HCT116 (cell line): ENCODE results near the gene PTN. TPM values are rescaled to one million over a fixed set of nuclear protein-coding genes. Genes with fewer than 3 reads are reported as not detected.

Source experiments
- ATAC-seq: fragments of 200-7000 bp; cut with Tn5 transposase; 2 replicates; pipeline ENCODE4 v1.9.1; 2020; ENCODE audit warnings: mild to moderate bottlenecking, moderate library complexity
- BruUV-seq: library from RNA; stranded (reverse); fragments of 400-500 nt; replicated peaks from 2 replicates; lab custom pipeline; 2021; lab: Mats Ljungman, UMichigan
- CTCF ChIA-PET: fragments of 300-600 bp; sonication (Branson Sonifier 250); formaldehyde crosslinking; loops from one replicate; lab custom pipeline; 2021; ENCODE audit warnings: antibody characterized with exemption; lab: Charles Lee
- POLR2A ChIA-PET: fragments of 300-600, 350-600 bp; sonication (Branson Sonifier 250); formaldehyde crosslinking; loops from one replicate; lab custom pipeline; 2021; ENCODE audit warnings: antibody characterized with exemption; lab: Charles Lee
- RAD21 ChIA-PET, 2 experiments: fragments of 300-600 bp; sonication (Branson Sonifier 250); formaldehyde crosslinking; loops; one replicate each; lab custom pipeline; 2023; ENCODE audit warnings: low total read pairs in 2 of 2; ENCODE audit not compliant: uncharacterized antibody in 2 of 2, unreplicated experiment in 2 of 2, low non-redundant PET in 1 of 2; lab: Charles Lee
- DNase-seq: peaks from one replicate; pipeline ENCODE4 v3.0.0-alpha.2; 2010; ENCODE audit warnings: low read depth, low spot score
- H2AFZ ChIP-seq: fragments of 200-600 bp; shearing (Covaris generic), sonication (generic); 2 replicates; pipeline ENCODE4 v1.6.1; 2017; ENCODE audit warnings: low read depth, mixed run types, mixed read lengths, antibody characterized with exemption, low read length; ENCODE audit not compliant: poor library complexity, severe bottlenecking
- H3K27ac ChIP-seq: 2 replicates; pipeline ENCODE4 v1.5.1; 2012; ENCODE audit warnings: low read depth, low read length
- H3K27me3 ChIP-seq: fragments of 200-600 bp; sonication (generic); 2 replicates; pipeline ENCODE4 v1.6.1; 2016; ENCODE audit warnings: mixed run types, low read length, mixed read lengths; ENCODE audit not compliant: insufficient read depth
- H3K36me3 ChIP-seq, 2 experiments: fragments of 200-500 bp in 1 of 2; fragments of 200-600 bp in 1 of 2; sonication (Bioruptor generic) in 1 of 2; sonication (generic) in 1 of 2; 2 replicates each; pipeline versions ENCODE4 v1.5.1 to v1.6.1; 2014 to 2016; ENCODE audit warnings: low read length in 2 of 2, inconsistent platforms in 1 of 2, mixed read lengths in 1 of 2, mixed run types in 1 of 2; ENCODE audit not compliant: insufficient read depth in 2 of 2, control insufficient read depth in 1 of 2
- H3K4me1 ChIP-seq, 2 experiments: fragments of 200-600 bp in 1 of 2; sonication (generic) in 1 of 2; 2 replicates each; pipeline versions ENCODE4 v1.5.1 to v1.6.1; 2012 to 2017; ENCODE audit warnings: low read length in 2 of 2, inconsistent platforms in 1 of 2, mild to moderate bottlenecking in 1 of 2, mixed read lengths in 1 of 2, mixed run types in 1 of 2, moderate library complexity in 1 of 2; ENCODE audit not compliant: insufficient read depth in 2 of 2, control insufficient read depth in 1 of 2
- H3K4me2 ChIP-seq: fragments of 200-600 bp; sonication (generic); 2 replicates; pipeline ENCODE4 v1.6.1; 2017; ENCODE audit warnings: mixed run types, low read length, mixed read lengths
- H3K4me3 ChIP-seq, 2 experiments: fragments of 200-600 bp in 1 of 2; sonication (generic) in 1 of 2; replicated peaks in 1 of 2; 2 replicates each; pipeline ENCODE4 v1.5.1; 2011 to 2016; ENCODE audit warnings: low read length in 2 of 2, control low read depth in 1 of 2, low read depth in 1 of 2, mild to moderate bottlenecking in 1 of 2, mixed read lengths in 1 of 2, mixed run types in 1 of 2
- H3K79me2 ChIP-seq: fragments of 200-600 bp; sonication (generic); 2 replicates; pipeline ENCODE4 v1.6.1; 2017; ENCODE audit warnings: mild to moderate bottlenecking, mixed run types, low read length, moderate library complexity, mixed read lengths; ENCODE audit not compliant: insufficient read depth
- H3K9ac ChIP-seq: fragments of 200-600 bp; sonication (generic); 2 replicates; pipeline ENCODE4 v1.6.1; 2016; ENCODE audit warnings: low read length, mixed read lengths
- H3K9me2 ChIP-seq: fragments of 200-600 bp; sonication (generic), shearing (Covaris generic); 2 replicates; pipeline ENCODE4 v1.6.1; 2017; ENCODE audit warnings: mixed run types, mild to moderate bottlenecking, moderate library complexity; ENCODE audit not compliant: insufficient read depth
- H3K9me3 ChIP-seq, 2 experiments: fragments of 200-500 bp in 1 of 2; fragments of 200-600 bp in 1 of 2; sonication (Bioruptor generic) in 1 of 2; sonication (generic) in 1 of 2; 2 replicates each; pipeline ENCODE4 v1.6.1; 2014 to 2017; ENCODE audit warnings: low read length in 2 of 2, mixed read lengths in 2 of 2, inconsistent platforms in 1 of 2, low read depth in 1 of 2, mild to moderate bottlenecking in 1 of 2, mixed run types in 1 of 2, moderate library complexity in 1 of 2; ENCODE audit not compliant: control insufficient read depth in 1 of 2, insufficient read depth in 1 of 2
- H4K20me1 ChIP-seq: fragments of 200-600 bp; sonication (generic), shearing (Covaris generic); 2 replicates; pipeline ENCODE4 v1.6.1; 2017; ENCODE audit warnings: mixed run types, mild to moderate bottlenecking, moderate library complexity; ENCODE audit not compliant: insufficient read depth
- CEBPB ChIP-seq: IDR thresholded peaks from 2 replicates; pipeline ENCODE4 v1.6.1; 2012; ENCODE audit warnings: low read depth
- EZH2phosphoT487 ChIP-seq: fragments of 200-600 bp; IDR thresholded peaks from 2 replicates; pipeline ENCODE4 v1.6.1; 2018; ENCODE audit warnings: antibody characterized with exemption, borderline replicate concordance
- POLR2AphosphoS5 ChIP-seq: IDR thresholded peaks from 2 replicates; pipeline ENCODE4 v1.6.1; 2011; ENCODE audit warnings: mild to moderate bottlenecking, low read depth, low read length, moderate library complexity
- RAD21 ChIP-seq: IDR thresholded peaks from 2 replicates; pipeline ENCODE4 v1.6.1; 2012; ENCODE audit warnings: low read depth, mild to moderate bottlenecking
- SIN3A ChIP-seq: IDR thresholded peaks from 2 replicates; pipeline ENCODE4 v1.6.1; 2012; ENCODE audit warnings: low read depth
- SRF ChIP-seq: IDR thresholded peaks from 2 replicates; pipeline ENCODE4 v1.6.1; 2012; ENCODE audit warnings: low read depth
- TCF7L2 ChIP-seq: IDR thresholded peaks from 2 replicates; pipeline ENCODE4 v1.7.0; 2011; ENCODE audit warnings: borderline replicate concordance, inconsistent platforms; ENCODE audit not compliant: insufficient read depth, insufficient read length; ENCODE audit errors: extremely low read depth
- YY1 ChIP-seq: IDR thresholded peaks from 2 replicates; pipeline ENCODE4 v1.6.1; 2011; ENCODE audit warnings: low read length, low read depth, moderate library complexity, mild to moderate bottlenecking; ENCODE audit not compliant: insufficient replicate concordance; ENCODE audit errors: extremely low read depth
- intact Hi-C: fragments of 100-400 bp; cut with micrococcal nuclease; formaldehyde crosslinking; loops from 2 replicates; pipeline ENCODE4 v1.10.0; 2022
- total RNA-seq: library from RNA; stranded (reverse); gene quantifications from one replicate; pipeline ENCODE4 v1.2.1, GENCODE V29; 2021; ENCODE audit not compliant: unreplicated experiment
- TF ChIP-seq, protein P1 (sequence below): IDR thresholded peaks from 2 replicates; pipeline ENCODE4 v1.6.1; 2012
- TF ChIP-seq, protein P2 (sequence below), 3 experiments: fragments of 200-600 bp in 1 of 3; sonication (generic) in 1 of 3; IDR thresholded peaks in 2 of 3; conservative IDR thresholded peaks in 1 of 3; 2 replicates each; pipeline ENCODE4 v1.5.1; 2012 to 2017; ENCODE audit warnings: low read depth in 2 of 3, low read length in 2 of 3, antibody characterized with exemption in 1 of 3, borderline replicate concordance in 1 of 3, control low read depth in 1 of 3, mild to moderate bottlenecking in 1 of 3, mixed read lengths in 1 of 3, mixed run types in 1 of 3, moderate library complexity in 1 of 3; ENCODE audit not compliant: insufficient read depth in 1 of 3

PTN gene
- total RNA-seq, 1 experiment from 2014 or later = not detected

DNA sequence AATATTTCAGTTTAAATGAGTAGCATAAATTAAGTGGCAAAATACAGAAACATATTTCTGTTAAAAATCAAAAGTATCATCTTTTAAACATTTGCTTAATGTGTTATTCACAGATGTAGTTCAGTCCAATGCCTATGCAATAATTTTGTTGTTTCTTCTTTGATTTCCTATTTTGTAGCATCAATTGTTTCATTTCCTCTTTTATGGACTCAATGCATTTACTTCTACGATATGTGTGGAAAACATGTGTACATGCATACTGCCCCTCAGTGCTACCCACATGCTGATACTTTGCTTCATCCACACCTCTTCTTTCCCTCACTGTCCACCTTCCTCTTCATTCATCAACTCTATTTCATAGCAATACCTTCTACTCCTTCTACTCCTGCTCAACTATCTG is 108.1 kb downstream of the PTN start:
- intact Hi-C loops = no loop called here
- Histone ChIP-seq H3K79me2 (no peaks in the 10 kb centered on the region), H3K9me3 (peaks cover 3 to 8% of the 10 kb centered on the region in 2 experiments; a peak in 2 of 4 replicates), H3K27ac (no peak overlapping the region), H3K4me2 (no peak overlapping the region), H3K9ac (no peak overlapping the region), H3K36me3 (no peaks in the 10 kb centered on the region), H3K27me3 (no peaks in the 10 kb centered on the region), H3K4me3 (no peak overlapping the region), H3K4me1 (no peaks in the 10 kb centered on the region), H4K20me1 (no peaks in the 10 kb centered on the region; the same call in 1 of the 2 replicates), H2AFZ (no peak overlapping the region), H3K9me2 (no peaks in the 10 kb centered on the region)
- ChIA-PET RAD21 (no interaction called here), POLR2A (no interaction called here), CTCF (no interaction called here)
- DNase-seq (no peak), ATAC-seq (no peak)
- no peak for TF ChIP-seq EZH2phosphoT487
- no peak for TF ChIP-seq RAD21
- TF ChIP-seq CEBPB = no peak
- no peak for TF ChIP-seq SRF
- no peak for TF ChIP-seq POLR2AphosphoS5
- TF ChIP-seq, protein P1, sequence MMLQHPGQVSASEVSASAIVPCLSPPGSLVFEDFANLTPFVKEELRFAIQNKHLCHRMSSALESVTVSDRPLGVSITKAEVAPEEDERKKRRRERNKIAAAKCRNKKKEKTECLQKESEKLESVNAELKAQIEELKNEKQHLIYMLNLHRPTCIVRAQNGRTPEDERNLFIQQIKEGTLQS = no peak
- no peak for TF ChIP-seq YY1
- TF ChIP-seq, protein P2, sequence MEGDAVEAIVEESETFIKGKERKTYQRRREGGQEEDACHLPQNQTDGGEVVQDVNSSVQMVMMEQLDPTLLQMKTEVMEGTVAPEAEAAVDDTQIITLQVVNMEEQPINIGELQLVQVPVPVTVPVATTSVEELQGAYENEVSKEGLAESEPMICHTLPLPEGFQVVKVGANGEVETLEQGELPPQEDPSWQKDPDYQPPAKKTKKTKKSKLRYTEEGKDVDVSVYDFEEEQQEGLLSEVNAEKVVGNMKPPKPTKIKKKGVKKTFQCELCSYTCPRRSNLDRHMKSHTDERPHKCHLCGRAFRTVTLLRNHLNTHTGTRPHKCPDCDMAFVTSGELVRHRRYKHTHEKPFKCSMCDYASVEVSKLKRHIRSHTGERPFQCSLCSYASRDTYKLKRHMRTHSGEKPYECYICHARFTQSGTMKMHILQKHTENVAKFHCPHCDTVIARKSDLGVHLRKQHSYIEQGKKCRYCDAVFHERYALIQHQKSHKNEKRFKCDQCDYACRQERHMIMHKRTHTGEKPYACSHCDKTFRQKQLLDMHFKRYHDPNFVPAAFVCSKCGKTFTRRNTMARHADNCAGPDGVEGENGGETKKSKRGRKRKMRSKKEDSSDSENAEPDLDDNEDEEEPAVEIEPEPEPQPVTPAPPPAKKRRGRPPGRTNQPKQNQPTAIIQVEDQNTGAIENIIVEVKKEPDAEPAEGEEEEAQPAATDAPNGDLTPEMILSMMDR (IDR thresholded peaks at IDR 0.05 in 2 of 3, conservative IDR thresholded peaks at IDR 0.05 in 1 of 3; ENCODE audit: borderline replicate concordance in 1 of 3, insufficient read depth in 1 of 3, low read depth in 2 of 3, low read length in 2 of 3) = no peak
- no peak for TF ChIP-seq TCF7L2
- TF ChIP-seq SIN3A = no peak
- BruUV-seq = no TSS peak
